Activated CD4-positive, CD25-positive, alpha-beta regulatory T cell (primary cell): ENCODE data around the gene NUFIP1.
"Not testable (repeated sequence)": the region's sequence is repeated elsewhere in the genome, so short reads cannot be mapped to it uniquely, and the experiment has no call there.

Source experiments
- DNase-seq, 4 experiments: peaks; one replicate each; lab custom pipeline; 2025; lab: John Stamatoyannopoulos, UW

NUFIP1 gene

DNA sequence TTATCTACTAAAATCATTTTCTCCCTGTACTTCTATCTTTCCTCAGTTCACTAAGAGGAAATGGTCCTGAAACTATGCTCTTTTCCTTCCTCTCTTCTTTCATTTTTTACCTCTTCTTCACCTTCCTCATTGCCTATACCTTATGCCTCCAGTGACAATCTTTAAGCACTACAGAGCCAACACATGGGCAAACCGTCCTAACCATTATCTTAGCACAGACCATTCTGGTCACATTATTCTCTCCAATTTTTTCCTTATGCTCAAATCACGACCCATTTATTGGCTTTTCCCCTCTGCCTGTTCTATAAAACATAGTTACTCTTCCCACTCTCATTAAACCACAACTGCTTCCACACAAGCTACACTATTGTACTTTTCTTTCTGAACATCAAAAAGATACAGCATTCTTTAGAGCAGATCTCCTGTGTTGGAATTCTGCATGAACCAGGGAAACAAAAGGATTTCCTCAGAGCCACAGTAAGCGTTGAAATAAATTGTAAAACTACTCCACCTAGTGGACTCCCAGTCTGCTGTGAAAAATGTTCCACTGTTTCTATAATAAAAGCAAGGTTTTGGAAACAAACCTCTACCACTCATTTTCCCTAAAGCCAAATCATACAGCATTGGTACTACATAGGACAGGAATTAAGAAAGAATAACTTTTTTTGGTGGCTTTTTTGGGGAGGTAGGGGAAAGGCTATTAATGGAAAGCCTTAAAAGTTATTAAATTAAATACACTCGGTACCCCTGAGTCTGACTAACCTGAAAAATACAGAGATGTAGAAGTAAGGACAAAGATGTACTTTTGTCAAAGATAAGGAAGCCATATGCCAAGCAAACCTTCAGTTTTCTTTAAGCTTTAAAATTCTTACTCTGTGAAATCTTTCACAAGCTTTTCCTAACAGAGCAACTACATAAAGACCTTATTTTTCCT lies 19.5 kb downstream of the NUFIP1 start:
- DNase-seq, result no peak

DNA sequence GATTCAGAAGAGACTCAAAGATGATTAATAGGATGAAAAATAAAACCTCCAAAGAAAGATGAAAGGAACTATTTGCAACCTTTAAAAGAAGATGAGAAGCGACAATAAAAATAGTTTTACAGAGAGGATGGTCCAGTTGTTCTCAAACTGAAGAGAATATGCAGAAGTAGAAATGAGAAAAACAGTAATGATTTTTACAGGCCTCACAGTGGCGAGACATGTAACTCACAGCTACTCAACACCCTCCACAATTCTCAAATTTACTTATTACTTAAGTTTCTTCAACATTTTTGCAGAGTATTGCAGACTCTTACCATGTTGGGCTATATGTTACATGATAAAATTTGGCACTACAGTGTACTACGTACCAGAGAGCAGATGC lies 20.8 kb downstream of the NUFIP1 start:
- DNase-seq, result no peak

DNA sequence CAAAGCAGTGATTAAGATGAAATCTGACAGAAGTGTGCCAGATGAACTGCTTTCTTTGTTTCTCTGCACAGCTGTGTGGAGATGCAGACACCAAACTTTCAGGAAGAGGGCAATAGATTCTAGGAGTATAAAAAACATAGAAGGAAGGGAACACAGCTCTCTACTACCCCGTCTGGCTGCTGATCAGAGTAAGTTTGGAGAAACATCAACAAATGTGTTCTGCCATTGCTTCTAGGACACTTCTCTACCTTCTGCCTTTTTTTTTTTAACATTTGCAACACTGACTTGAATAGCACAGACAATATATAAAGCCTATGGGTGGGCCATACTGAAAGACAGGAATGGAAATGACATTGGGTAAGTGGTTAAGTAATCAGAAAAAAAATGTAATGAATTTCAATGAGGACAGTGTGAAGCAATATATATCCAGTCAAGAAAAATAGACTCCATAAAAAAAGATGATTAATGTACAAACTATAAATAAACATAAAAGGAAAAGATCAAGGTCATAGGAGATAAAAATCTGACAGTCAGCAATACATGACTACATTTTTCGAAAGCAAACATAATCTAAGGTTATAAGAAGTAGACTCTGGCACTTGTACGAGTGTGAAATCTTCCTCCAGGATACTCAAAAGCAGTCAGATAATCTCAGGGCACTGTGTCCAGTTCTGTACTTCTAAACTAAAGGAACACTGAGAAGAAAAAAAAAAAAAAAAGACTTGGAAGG lies 21.4 kb downstream of the NUFIP1 start:
- no peak for DNase-seq

DNA sequence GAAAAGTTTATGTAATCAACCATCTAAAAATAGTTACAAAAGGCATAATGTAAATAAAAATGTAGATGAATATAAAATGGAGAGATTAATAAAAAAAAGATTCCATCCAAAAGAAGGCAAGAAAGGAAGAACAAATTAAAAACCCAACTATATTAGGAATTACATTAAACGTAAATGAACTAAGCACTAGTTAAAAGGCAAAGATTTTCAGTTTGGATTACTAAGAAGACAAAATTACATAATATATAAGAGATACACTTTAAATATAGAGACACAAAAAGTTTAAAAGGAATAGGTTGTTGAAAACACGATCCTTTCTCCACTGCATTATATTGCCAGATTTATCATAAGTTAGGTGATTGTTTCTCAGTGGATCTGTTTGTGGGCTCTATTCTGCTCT lies 27.3 kb downstream of the NUFIP1 start:
- DNase-seq, result no peak

DNA sequence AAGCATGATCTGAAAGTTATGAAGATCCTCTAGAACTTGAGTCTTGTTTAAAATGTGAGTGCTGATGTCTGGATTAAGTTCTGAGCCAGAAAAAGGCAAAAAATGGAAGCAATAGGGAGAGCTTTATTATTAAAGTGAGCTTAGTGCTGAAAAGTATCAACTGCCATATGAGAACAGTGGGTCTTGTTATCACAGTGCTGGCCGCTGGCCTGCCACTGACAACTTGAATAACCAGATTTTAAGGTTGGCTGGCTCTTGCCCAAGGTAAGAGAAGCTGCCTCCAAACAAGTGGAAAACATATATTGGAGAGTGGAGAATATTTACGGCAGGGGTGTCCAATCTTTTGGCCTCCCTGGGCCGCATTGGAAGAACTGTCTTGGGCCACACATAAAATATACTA lies 33.9 kb downstream of the NUFIP1 start:
- DNase-seq, result no peak

DNA sequence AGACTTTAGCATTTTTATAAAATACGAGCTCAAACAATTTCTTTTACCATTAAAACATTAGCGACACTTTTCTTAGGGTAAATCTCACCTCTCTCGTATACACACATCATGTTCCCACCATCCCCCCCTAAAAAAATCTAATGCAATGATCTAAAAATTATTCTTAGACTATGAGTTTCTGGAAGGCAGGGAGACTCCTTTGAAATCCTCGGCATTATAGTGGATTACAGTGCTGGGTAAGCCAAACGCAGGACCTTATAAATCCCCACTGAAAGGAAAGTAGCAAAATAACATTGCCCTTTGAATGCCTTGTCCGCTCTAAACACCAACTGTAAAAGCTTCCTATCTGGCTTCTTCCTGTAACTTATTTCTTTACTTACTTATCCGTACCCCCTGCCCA lies 35.0 kb downstream of the NUFIP1 start:
- no peak for DNase-seq

DNA sequence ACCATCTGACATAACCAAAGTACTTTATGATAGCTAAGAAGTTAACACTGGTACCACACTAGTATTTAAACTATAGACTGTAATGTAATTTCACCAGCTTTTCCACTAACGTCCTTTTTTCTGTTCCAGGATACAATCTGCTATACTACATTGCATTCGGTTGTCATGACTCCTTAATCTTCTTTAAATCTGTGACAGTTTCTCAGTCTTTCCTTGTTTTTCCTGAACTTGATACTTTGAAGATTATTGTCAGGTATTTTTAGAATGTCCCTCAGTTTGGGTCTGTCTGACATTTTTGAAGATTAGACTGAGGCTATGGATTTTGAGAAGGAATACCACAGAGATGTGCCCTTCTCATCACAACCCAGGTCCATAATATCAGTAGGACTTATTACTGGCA lies 36.6 kb downstream of the NUFIP1 start:
- DNase-seq, result no peak

DNA sequence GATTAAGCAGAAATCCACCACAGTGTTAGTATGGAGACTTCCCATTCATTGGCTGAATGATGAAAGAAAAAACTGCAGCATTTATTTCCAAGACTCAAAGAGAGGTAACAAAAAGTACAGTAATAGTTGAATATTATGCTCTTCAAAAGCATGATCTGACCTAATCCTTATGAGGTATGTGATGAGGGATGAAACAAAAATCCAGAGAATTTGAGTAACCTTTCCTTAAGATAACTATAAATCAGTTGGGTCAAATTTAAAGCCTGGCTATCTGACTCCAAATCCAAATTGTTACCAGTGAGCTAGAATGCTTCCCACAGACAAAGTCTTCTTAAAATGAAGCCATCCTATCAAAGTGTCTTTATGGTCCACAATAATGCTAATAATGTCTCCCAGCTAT lies 38.1 kb downstream of the NUFIP1 start:
- no peak for DNase-seq

DNA sequence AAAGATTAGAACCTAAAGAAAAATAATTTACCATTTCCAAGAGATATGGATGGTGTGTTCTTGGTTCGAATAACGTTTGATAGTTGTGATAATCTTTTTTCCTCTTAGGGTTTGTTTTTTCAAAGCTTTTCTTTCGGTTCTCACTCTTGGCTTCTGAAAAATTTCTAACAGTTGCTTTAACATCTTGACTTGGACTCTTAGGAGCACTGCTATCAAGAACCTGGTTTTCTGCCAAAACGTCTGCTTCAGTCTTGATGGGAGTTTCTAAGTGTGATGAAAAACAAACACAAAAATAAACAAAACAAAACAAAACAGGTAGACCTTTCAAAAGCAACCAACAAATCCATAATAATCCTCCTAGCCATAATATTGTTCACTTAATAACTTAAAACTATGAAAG lies 45.9 kb downstream of the NUFIP1 start:
- not testable (repeated sequence) for DNase-seq

DNA sequence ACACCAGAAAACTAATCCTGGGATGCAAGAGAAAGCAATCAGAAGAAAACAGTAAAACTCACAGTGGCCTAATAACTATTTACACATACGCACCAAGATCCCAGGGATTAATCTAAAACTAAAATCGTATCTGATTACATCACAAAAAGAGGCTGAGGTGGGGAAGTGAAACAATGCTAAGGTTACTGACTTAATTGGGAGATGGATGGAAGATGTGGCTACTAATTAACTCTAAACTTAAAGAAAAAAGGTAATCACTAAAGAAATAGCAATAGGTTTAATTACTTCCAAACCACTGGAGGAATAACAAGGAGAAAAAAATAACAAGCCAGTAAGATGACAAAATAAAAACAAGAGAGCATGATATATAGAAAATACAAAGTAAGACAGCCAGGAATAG lies 50.4 kb downstream of the NUFIP1 start:
- no peak for DNase-seq

DNA sequence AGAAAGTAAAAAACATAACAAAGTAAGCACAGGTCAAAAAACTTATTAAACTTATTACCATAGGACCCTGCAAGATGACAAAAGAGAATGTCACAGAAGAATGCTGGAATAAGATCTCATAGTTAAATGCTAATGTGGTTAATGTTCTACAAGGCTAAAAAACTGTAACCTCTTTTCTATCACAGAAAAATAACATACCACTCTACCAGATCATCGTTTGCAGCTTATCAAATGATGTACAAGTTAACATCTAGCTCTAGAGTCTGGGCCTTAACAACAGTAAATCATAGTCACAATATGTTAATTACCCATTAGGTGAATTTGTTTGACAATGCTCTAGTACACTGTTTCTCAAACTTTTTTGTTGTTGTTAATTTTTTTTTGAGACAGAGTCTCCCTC lies 53.0 kb downstream of the NUFIP1 start:
- no peak for DNase-seq

DNA sequence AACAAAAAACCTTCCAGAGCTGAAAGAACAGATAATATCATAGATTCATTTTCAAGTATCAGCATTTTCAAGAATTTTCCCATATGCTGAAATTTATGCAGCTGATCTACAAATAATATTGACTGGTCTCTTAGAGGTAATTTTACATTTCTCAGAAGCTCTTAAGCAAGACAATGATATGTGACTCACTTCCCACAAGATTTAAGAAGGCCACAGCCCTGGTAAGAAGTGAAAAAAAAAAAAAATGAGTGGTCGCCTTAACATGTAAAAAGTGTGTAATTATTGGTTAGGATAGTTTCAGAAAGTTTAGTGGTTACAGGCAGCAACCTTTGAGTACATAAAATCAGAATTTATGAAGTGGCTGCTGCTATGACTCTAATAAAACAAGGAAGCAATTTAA lies 54.5 kb downstream of the NUFIP1 start:
- no peak for DNase-seq

DNA sequence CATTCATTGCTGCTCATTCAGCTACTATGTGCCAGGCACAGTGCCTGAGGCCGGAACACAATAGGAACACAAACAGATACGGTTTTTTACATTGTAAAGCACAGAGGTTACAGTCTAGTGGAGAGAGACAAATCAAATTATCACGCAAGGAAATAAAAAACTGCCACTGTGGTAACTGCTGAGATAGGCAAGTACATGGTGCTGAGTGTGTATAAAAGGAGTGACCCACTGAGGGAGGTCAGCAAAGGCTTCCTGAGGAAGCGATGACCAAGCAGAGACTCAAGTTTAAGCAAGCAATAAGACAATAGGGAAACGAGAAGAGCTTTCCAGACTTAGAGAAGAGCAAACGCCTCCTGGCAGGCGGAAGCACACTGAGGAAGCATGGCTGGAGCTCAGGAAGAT lies 56.4 kb downstream of the NUFIP1 start:
- no peak for DNase-seq

DNA sequence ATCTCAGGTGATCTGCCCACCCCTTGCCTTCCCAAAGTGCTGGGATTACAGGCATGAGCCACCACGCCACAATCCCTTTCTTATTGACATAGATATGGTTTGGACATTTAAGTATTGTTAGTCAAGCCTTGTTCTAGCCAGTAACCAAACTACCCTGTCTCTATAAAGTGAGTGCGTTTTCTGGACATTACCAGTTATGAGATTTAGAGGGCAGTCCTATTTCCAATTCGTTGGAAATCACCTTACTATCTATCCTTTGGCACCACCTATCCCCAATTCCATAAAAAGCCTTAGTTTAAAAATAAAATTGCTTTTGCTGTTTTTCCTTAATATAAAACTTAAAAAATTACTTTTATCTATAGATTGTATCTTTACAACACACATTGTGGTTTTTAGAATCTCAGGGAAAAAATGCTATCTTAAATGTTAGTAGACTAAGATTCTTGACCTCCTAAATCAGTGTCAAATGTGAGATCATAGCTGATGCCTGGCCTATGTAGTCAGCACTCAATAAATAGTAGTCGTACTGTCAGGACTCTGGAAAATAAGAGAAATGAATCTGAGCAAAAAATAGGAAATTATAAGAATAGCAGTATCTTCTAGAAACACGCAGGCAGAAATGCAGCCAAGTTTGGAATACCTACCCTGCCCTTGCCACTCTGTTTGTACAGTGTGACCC lies 57.0 kb downstream of the NUFIP1 start:
- no peak for DNase-seq

DNA sequence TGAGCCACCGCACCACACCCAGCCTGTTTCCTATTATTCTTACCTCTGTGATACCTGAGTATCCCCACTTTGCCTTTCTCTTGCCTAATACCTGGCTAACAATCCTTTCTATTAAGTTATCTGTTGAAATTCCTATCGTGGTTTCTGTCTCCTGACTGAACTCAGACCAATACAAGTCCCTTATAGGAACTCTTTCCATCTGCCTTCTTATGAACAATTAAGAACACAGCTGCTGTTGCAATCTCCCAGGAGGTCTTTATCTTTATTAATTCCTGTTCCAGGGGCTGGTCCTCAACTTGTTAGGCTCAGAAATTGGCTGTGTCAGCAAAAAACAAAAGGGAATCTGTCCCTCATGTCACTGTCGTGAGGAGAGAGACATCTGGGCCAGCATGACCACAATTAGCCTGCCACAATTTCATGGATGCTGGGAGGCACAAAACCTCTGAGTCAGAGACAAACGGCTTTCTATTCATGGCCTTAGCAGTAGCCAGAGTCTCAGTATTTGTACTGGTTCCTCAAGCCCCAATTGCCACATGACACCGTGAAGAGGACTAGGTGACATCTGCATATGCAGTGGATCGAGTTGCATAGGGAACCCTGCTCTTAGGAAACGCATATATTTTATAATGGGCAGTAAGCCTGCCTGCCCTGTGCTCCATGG lies 58.2 kb downstream of the NUFIP1 start:
- DNase-seq, result no peak

DNA sequence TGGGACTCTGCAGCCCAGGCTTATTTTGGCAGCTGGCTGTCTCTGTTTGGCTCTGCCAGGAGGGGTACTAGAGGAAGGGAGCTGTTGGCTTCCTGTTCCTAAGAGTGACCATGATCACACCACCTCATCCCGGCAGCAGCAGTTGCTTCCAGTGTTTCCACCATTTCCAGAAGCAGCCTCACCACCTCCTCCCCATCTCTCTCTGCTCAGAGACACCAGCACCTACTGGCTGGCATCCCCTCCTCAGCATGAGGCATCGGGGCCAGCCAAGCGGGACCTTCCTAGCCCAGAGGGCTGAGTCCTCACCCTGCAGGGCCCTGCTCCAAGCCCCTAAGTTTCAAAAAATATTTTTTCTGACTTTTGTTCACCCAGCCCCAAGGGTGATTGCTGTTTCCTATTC lies 59.0 kb downstream of the NUFIP1 start:
- DNase-seq, result no peak

DNA sequence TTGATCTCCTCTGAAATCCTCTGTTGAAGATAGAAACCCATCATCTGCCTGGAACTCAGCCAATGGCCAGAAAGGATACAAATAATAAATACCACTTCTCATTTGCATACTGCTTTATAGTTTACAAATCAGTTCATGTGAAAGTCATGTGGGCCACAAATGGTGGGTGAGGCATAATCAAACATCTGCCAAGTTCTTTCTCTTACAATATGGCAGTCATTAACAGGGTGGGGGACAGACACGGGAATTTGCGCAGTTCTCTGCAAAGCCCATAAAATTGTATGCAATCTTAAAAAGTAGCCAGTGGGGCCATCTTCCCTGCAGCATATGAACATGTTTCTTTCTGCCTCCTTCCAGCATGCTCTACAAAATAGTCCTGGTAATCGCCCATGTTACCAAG lies 59.6 kb downstream of the NUFIP1 start:
- DNase-seq, result no peak

DNA sequence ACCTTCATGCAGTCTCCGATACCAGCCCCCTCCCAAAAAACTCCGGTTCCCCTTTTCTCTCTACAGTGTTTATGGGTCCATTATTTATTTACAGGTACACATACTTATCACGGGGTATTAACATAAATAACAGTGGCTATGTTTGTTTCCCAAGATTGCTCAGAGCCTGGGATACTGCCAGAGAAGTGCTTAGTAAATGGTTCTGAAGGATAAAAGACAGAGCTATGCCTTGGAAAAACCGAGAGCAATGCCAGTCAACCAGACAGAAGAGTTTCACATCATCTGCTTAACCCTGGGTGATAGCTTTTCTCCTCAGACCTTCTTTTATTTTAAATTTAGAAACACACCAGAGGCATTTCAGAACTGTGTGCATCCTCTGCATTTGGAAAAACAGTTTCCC lies 61.3 kb downstream of the NUFIP1 start:
- DNase-seq, result no peak

DNA sequence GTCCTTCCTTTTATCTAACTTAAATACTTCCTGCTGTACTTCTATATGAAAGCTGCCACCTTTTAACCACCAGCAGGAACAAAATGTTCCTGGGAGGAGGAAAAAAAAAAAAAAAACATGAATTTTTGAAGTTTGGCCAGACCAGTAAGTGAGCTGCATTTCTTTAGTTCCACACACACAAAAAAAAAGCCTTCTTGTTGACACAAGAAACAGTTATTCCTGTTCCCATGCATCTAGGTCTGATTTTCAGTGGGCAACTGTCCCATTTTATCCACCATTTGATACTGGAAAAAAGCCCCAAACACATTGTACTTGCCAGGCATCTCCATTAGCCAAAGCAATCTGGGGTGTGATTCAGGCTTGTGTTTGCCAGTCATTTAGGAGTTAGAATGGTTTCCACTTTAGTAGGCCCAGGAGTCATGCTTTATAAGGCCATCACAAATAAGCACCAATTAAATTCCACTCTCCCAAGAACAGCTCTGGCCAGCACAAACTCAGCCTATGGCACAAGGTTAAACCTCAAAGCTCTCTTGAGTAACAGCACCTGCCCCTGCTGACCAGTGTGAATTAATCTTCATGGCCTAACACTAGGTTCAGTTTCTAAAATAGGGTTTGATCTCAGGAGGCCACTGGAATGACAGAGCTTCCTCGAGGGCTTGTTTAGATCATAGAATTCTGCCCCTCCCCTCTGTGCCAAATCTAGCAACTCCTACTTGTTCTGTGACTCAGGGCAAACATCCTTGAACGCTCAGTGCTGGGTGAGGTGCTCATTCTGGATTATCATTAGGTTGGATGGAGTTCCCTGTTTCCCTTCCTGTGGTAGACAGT lies 67.1 kb downstream of the NUFIP1 start:
- DNase-seq, result no peak

DNA sequence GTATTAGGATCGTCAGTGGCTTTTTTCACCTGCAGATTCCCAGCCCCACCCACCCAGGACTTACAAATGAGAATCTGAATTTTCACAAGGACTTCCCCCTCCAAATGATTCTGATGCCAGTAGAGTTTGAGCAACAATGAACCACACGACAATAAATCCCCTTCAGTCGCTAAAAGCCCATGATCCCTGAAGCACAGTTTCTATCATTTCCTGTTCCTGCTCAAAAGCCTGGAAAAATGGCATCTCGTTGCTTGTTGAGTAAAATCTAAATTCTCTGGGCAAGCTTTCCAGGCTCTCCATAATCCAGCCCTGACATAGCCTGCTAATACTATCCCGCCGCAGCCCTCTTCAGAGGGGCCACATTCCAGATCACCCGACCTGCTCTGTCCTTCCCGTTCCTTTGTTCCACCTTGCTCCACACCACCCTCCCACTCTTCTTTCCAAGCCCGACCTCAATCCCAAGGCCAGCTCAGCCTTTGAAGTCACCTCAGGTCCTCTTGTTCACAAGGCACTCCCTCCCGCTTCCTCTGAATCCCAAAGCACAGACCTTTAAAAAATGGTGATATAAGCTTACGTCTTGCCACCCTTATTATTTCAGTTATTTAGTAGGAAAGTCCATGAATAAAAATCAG lies 67.9 kb downstream of the NUFIP1 start:
- no peak for DNase-seq

DNA sequence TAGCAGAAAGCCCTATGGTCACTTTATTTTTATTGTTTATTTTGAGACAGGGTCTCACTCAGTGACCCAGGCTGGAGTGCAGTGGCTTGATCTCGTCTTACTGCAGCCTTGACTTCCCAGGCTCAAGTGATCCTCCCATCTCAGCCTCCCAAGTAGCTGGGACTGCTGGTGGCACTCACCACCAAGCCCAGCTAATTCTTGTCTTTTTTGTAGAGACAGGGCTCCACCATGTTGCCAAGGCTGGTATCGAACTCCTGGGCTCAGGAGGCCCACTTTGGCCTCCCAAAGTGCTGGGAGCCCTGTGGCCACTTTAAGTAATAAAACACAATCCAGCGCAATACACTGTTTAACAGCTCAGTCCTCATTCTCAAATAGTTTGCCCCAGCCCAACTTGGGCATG lies 69.3 kb downstream of the NUFIP1 start:
- no peak for DNase-seq
